Lower leg skin (tissue), 3 donors: ENCODE data around the gene EPHA4.

ENCODE experiments used
- POLR2A ChIP-seq, 2 donors: fragments of 450-650 bp; IDR thresholded peaks; one replicate each; pipeline ENCODE4 v1.6.1; 2016 to 2017; ENCODE audit warnings: antibody characterized with exemption in 2 of 2, mild to moderate bottlenecking in 1 of 2, moderate library complexity in 1 of 2
- TF ChIP-seq, protein P1 (sequence below), 3 donors: fragments of 450-650 bp; IDR thresholded peaks; one replicate each; pipeline ENCODE4 v1.5.1; 2016; ENCODE audit warnings: antibody characterized with exemption in 3 of 3, mild to moderate bottlenecking in 3 of 3, moderate library complexity in 2 of 3

DNA sequence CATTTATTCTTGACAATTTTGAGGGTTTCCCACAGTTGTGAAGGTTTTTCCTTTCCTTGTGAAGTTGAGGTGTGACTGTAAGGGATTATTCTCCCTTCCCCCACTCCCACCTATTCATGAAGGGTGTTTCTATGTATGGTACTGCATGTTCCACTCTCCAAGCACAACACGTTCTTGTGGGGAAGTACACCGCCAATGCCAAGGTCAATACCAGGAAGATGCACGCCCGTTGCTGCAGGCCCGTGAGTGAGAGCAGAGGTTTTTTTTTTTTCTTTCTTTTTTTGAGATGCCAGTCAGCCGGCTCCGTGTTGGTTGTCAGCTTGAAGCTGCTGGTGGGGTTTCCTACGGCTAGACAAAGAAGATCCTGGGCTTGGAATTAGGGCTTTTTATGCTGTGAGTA lies 38.6 kb upstream of the EPHA4 start:
- TF ChIP-seq, protein P1, sequence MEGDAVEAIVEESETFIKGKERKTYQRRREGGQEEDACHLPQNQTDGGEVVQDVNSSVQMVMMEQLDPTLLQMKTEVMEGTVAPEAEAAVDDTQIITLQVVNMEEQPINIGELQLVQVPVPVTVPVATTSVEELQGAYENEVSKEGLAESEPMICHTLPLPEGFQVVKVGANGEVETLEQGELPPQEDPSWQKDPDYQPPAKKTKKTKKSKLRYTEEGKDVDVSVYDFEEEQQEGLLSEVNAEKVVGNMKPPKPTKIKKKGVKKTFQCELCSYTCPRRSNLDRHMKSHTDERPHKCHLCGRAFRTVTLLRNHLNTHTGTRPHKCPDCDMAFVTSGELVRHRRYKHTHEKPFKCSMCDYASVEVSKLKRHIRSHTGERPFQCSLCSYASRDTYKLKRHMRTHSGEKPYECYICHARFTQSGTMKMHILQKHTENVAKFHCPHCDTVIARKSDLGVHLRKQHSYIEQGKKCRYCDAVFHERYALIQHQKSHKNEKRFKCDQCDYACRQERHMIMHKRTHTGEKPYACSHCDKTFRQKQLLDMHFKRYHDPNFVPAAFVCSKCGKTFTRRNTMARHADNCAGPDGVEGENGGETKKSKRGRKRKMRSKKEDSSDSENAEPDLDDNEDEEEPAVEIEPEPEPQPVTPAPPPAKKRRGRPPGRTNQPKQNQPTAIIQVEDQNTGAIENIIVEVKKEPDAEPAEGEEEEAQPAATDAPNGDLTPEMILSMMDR (IDR thresholded peaks at IDR 0.05) = no peak
- no peak for TF ChIP-seq POLR2A (IDR thresholded peaks at IDR 0.05)
